ENCODE results near the gene ACTL10.
A peak's percentile ranks its signal among the peaks of the same experiment; 100 is the strongest.

Gene ACTL10

DNA sequence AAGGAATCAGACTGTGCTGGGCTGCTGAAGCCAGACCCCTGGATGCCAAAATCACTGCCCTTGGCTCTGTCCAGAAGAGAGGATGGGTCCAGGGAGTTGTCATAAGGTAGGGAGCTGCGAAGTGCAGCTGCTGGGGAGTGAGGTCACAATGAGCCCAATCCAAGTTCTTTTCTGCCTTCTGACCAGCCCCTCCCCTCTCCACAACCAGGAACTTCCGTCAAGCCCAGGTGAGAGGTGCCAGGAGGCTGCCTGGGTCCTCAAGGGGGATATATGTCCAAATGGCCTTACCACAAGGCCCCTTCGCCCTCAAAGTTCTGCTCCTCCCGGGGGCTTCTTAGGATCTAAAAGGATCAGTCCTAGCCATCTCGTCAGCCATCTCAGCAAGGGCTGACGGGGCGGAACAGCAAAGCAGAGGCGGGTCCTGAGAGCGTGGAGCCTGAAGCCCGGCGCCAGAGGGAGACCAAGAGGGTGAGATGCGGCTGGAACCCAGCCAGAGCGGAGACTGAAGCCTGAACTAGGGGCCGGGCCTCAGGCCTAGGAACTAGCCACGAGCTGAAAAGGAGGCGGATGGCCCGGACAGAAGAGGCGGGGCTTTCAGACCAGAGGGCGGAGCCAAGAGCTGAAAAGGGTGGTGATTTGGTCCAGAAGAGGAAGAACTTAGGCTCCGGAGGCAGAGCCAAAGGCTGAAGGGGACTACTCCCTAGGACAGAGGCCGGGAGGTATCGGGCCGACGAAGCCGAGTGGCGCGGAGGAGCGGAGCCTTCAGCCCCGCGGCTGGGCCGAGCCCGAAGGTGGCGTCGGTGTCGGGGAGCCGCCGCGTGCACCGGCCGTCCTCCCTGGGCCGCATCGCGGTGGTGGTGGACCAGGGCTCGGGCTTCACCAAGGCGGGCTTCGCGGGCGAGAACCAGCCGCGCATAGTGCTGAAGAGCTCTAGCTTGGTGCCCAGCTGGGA lies at the start of gene ACTL10:
TSS of gene ACTL10 (plus strand) at position 651 of the 952 bp plus-strand sequence. CDS start 555 bp downstream, outside the sequence.
- TF ChIP-seq NFIC (IDR thresholded peaks at IDR 0.05) (peak; percentile 27; the same call in 1 of the 2 replicates), RAD21 (IDR thresholded peaks at IDR 0.05; ENCODE audit: low read depth) (no peak), EP300 (IDR thresholded peaks at IDR 0.05; ENCODE audit: borderline replicate concordance) (no peak), TAF1 (IDR thresholded peaks at IDR 0.05; ENCODE audit: low read depth) (no peak)

DNA sequence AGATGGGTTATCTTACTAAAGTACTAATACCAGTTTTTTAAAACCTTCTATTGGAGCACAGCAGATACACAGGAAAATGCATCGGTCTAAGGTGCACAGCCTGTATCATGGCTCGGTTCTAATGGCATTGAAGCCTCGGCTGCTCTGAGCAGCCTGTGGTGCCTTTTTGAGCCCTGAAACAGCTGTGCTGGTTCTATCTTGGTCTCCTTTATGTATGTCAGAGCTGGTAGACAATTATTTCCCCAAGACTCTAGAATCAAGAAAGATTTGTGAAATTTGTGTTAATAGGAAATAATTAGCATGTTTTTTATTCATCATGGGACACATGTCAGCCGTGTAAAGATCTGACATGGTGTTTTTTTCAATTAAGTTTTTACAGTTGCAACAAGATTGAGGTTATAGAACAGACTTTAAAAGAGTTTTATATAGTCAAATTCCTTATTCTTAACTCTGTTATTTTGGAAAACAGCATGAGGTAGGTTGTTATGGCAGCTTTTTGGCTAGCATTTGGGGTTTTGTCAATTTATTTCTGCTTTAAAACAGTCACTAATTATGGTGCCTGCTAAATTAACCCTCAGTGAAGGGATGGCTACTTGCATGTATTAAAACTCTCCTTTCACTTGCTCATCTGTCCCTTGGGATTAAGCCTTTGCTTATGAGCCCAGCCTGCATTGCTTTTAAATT lies 44.9 kb upstream of the ACTL10 start:
- no peak for TF ChIP-seq CREB1 (IDR thresholded peaks at IDR 0.05; ENCODE audit: low read depth)
- TF ChIP-seq TEAD4 (IDR thresholded peaks at IDR 0.05), result no peak
- TF ChIP-seq, protein P1, sequence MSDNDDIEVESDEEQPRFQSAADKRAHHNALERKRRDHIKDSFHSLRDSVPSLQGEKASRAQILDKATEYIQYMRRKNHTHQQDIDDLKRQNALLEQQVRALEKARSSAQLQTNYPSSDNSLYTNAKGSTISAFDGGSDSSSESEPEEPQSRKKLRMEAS (IDR thresholded peaks at IDR 0.05), result no peak
- TF ChIP-seq, protein P2, sequence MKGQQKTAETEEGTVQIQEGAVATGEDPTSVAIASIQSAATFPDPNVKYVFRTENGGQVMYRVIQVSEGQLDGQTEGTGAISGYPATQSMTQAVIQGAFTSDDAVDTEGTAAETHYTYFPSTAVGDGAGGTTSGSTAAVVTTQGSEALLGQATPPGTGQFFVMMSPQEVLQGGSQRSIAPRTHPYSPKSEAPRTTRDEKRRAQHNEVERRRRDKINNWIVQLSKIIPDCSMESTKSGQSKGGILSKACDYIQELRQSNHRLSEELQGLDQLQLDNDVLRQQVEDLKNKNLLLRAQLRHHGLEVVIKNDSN (IDR thresholded peaks at IDR 0.05), result no peak
- TF ChIP-seq TAF1 (IDR thresholded peaks at IDR 0.05; ENCODE audit: low read depth), result no peak
- no peak for TF ChIP-seq FOXM1 (IDR thresholded peaks at IDR 0.05; ENCODE audit: borderline replicate concordance, low read depth)
- no peak for TF ChIP-seq ZBTB7A (IDR thresholded peaks at IDR 0.05; ENCODE audit: low read depth)
- TF ChIP-seq EP300 (IDR thresholded peaks at IDR 0.05; ENCODE audit: borderline replicate concordance), result no peak
- TF ChIP-seq EGR1 (IDR thresholded peaks at IDR 0.05), result no peak
- TF ChIP-seq NFIC (IDR thresholded peaks at IDR 0.05), result no peak

DNA sequence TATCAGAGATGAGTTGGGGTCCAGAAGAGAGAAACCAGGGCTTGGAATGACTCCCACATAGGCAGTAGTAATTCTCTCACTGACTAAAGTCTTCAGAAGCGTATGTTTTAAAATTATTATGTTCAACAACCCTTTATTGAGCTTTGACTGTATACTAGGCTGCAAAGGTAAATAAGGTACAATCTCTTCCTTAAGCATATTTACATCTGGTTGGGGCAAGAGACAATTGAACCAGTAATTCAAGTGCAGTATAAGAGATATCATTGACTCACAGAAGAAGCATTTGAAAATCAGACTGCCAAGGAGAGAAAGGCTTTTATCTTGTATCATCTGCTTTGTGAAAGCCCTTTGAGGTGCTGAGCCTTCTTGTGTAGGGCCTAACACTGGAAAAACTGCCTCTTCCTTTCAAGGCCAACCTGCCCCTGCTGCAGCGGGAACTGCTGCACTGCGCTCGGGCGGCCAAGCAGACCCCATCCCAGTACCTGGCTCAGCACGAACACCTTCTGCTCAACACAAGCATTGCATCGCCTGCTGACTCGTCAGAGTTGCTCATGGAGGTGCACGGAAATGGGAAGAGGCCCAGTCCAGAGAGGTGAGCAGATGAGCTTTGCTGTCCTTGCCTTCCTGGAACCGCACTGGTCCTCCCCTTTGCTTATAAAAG lies 43.9 kb upstream of the ACTL10 start:
- no peak for TF ChIP-seq CREB1 (IDR thresholded peaks at IDR 0.05; ENCODE audit: low read depth)
- no peak for TF ChIP-seq CEBPB (IDR thresholded peaks at IDR 0.05)
- TF ChIP-seq TEAD4 (IDR thresholded peaks at IDR 0.05), result no peak
- TF ChIP-seq EGR1 (IDR thresholded peaks at IDR 0.05), result no peak
- TF ChIP-seq FOXM1 (IDR thresholded peaks at IDR 0.05; ENCODE audit: borderline replicate concordance, low read depth), result no peak
- TF ChIP-seq, protein P1 (IDR thresholded peaks at IDR 0.05), result no peak
- TF ChIP-seq, protein P2 (IDR thresholded peaks at IDR 0.05), result no peak
- TF ChIP-seq NFIC (IDR thresholded peaks at IDR 0.05), result no peak
- TF ChIP-seq ZBTB7A (IDR thresholded peaks at IDR 0.05; ENCODE audit: low read depth), result no peak
- no peak for TF ChIP-seq YY1 (IDR thresholded peaks at IDR 0.05; ENCODE audit: low read depth)
- no peak for TF ChIP-seq TCF12 (IDR thresholded peaks at IDR 0.05; ENCODE audit: low read depth)
- no peak for TF ChIP-seq EP300 (IDR thresholded peaks at IDR 0.05; ENCODE audit: borderline replicate concordance)

DNA sequence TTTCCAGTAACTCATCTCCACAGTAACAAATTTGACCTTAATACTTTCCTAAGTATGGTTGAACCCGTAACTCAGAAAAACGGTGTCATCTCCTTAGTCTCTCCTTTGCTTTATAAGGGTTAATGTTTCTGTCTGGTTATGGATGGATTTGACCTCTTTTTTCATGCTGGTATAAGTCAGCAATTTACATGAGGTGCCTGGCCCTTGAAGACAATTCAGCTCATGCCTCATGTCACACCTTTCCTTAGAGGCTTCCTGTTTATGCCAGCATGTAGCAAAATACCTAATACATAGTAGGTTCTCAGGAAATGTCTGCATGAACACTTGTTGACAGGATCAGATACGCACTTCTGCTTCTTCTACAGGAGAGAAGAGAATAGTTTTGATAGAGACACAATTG lies 42.3 kb upstream of the ACTL10 start:
- TF ChIP-seq CREB1 (IDR thresholded peaks at IDR 0.05; ENCODE audit: low read depth), result no peak
- no peak for TF ChIP-seq YY1 (IDR thresholded peaks at IDR 0.05; ENCODE audit: low read depth)
- TF ChIP-seq TEAD4 (IDR thresholded peaks at IDR 0.05), result no peak
- no peak for TF ChIP-seq TAF1 (IDR thresholded peaks at IDR 0.05; ENCODE audit: low read depth)
- TF ChIP-seq EP300 (IDR thresholded peaks at IDR 0.05; ENCODE audit: borderline replicate concordance), result no peak
- TF ChIP-seq TCF12 (IDR thresholded peaks at IDR 0.05; ENCODE audit: low read depth), result no peak
- TF ChIP-seq, protein P2 (IDR thresholded peaks at IDR 0.05), result no peak
- TF ChIP-seq EGR1 (IDR thresholded peaks at IDR 0.05), result no peak
- TF ChIP-seq, protein P3, sequence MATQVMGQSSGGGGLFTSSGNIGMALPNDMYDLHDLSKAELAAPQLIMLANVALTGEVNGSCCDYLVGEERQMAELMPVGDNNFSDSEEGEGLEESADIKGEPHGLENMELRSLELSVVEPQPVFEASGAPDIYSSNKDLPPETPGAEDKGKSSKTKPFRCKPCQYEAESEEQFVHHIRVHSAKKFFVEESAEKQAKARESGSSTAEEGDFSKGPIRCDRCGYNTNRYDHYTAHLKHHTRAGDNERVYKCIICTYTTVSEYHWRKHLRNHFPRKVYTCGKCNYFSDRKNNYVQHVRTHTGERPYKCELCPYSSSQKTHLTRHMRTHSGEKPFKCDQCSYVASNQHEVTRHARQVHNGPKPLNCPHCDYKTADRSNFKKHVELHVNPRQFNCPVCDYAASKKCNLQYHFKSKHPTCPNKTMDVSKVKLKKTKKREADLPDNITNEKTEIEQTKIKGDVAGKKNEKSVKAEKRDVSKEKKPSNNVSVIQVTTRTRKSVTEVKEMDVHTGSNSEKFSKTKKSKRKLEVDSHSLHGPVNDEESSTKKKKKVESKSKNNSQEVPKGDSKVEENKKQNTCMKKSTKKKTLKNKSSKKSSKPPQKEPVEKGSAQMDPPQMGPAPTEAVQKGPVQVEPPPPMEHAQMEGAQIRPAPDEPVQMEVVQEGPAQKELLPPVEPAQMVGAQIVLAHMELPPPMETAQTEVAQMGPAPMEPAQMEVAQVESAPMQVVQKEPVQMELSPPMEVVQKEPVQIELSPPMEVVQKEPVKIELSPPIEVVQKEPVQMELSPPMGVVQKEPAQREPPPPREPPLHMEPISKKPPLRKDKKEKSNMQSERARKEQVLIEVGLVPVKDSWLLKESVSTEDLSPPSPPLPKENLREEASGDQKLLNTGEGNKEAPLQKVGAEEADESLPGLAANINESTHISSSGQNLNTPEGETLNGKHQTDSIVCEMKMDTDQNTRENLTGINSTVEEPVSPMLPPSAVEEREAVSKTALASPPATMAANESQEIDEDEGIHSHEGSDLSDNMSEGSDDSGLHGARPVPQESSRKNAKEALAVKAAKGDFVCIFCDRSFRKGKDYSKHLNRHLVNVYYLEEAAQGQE (IDR thresholded peaks at IDR 0.05; ENCODE audit: low read depth), result no peak
- TF ChIP-seq ZBTB7A (IDR thresholded peaks at IDR 0.05; ENCODE audit: low read depth), result no peak
- TF ChIP-seq NFIC (IDR thresholded peaks at IDR 0.05), result no peak
- TF ChIP-seq, protein P1 (IDR thresholded peaks at IDR 0.05), result no peak
- no peak for TF ChIP-seq RAD21 (IDR thresholded peaks at IDR 0.05; ENCODE audit: low read depth)
- TF ChIP-seq CEBPB (IDR thresholded peaks at IDR 0.05), result no peak
- TF ChIP-seq FOXM1 (IDR thresholded peaks at IDR 0.05; ENCODE audit: borderline replicate concordance, low read depth), result no peak

DNA sequence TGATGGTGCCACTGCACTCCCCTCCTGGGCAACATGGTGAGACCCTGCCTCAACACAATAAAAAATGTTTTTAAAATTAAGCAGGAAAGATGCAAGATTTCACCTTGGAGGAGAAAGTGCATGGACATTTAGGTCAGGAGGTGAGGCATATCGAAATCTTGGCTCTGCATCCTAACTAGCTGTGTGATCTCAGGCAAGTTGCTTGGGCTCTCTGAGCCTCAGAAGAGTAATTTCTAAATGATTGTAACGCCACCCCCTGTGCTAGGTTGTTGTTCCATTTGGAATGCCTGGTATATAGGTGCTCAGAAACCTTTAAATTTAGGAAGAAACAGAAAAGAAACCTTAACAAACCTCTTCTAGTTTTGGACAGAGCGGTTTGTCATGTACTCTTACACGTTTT lies 40.6 kb upstream of the ACTL10 start:
- TF ChIP-seq, protein P3 (IDR thresholded peaks at IDR 0.05; ENCODE audit: low read depth), result no peak
- no peak for TF ChIP-seq ZBTB7A (IDR thresholded peaks at IDR 0.05; ENCODE audit: low read depth)
- TF ChIP-seq, protein P2 (IDR thresholded peaks at IDR 0.05), result no peak
- no peak for TF ChIP-seq CEBPB (IDR thresholded peaks at IDR 0.05)
- no peak for TF ChIP-seq NFIC (IDR thresholded peaks at IDR 0.05)
- TF ChIP-seq TCF12 (IDR thresholded peaks at IDR 0.05; ENCODE audit: low read depth), result no peak
- no peak for TF ChIP-seq EP300 (IDR thresholded peaks at IDR 0.05; ENCODE audit: borderline replicate concordance)
- no peak for TF ChIP-seq TAF1 (IDR thresholded peaks at IDR 0.05; ENCODE audit: low read depth)
- no peak for TF ChIP-seq RAD21 (IDR thresholded peaks at IDR 0.05; ENCODE audit: low read depth)
- no peak for TF ChIP-seq YY1 (IDR thresholded peaks at IDR 0.05; ENCODE audit: low read depth)
- TF ChIP-seq, protein P1 (IDR thresholded peaks at IDR 0.05), result no peak
- TF ChIP-seq TEAD4 (IDR thresholded peaks at IDR 0.05), result no peak
- TF ChIP-seq FOXM1 (IDR thresholded peaks at IDR 0.05; ENCODE audit: borderline replicate concordance, low read depth), result no peak
- TF ChIP-seq CREB1 (IDR thresholded peaks at IDR 0.05; ENCODE audit: low read depth), result no peak
- no peak for TF ChIP-seq EGR1 (IDR thresholded peaks at IDR 0.05)

Measured in Ishikawa (cell line).